K562 (cell line): ENCODE data around the gene PRDM16.

ENCODE experiments used
- CTCF ChIP-seq, 3 experiments: IDR thresholded peaks in 2 of 3; conservative IDR thresholded peaks in 1 of 3; 2 replicates each; pipeline ENCODE4 v1.5.1; 2011 to 2012; ENCODE audit warnings: low read length in 3 of 3, mild to moderate bottlenecking in 3 of 3, control low read depth in 2 of 3, improper control_type of control experiment in 1 of 3, inconsistent platforms in 1 of 3, low read depth in 1 of 3, mixed read lengths in 1 of 3, moderate library complexity in 1 of 3; ENCODE audit not compliant: insufficient read depth in 2 of 3
- EZH2 ChIP-seq: IDR thresholded peaks from 2 replicates; pipeline ENCODE4 v1.6.1; 2012; ENCODE audit warnings: low read depth, mild to moderate bottlenecking, inconsistent platforms, low read length, borderline replicate concordance
- MAFK ChIP-seq: IDR thresholded peaks from 2 replicates; pipeline ENCODE4 v1.6.1; 2011; ENCODE audit warnings: low read length, improper control_type of control experiment
- MYNN ChIP-seq, 2 experiments: sonication (generic); formaldehyde crosslinking in 1 of 2; IDR thresholded peaks; 2 replicates each; pipeline versions ENCODE4 v1.5.0 to v1.6.1; 2016 to 2020; ENCODE audit warnings: antibody characterized with exemption in 1 of 2, missing genetic modification reagents in 1 of 2
- POLR2A ChIP-seq: fragments of 450-650 bp; conservative IDR thresholded peaks from 2 replicates; pipeline ENCODE4 v1.6.1; 2016
- U2AF2 ChIP-seq: fragments of 200-400 bp; formaldehyde crosslinking; optimal IDR thresholded peaks from 2 replicates; pipeline ENCODE3; 2017; ENCODE audit warnings: low read depth, mild to moderate bottlenecking, low read length

GRCh38 chr1:3345792-3346191 is 276.8 kb downstream of the PRDM16 start:
- TF ChIP-seq MAFK (no peak), U2AF2 (no peak), EZH2 (no peak), POLR2A (no peak), CTCF (IDR thresholded peaks at IDR 0.05 in 2 of 3, conservative IDR thresholded peaks at IDR 0.05 in 1 of 3; ENCODE audit: insufficient read depth in 2 of 3, low read depth in 1 of 3, low read length in 3 of 3) (no peak), MYNN (IDR thresholded peaks at IDR 0.05) (no peak), MYNN (CRISPR knock-in tag; IDR thresholded peaks at IDR 0.05) (no peak)
